PC-9 (cell line): ENCODE results near the gene SLC35F6. TPM values are rescaled to one million over a fixed set of nuclear protein-coding genes. Genes with fewer than 3 reads are reported as not detected.
A peak's percentile ranks its signal among the peaks of the same experiment; 100 is the strongest.
"Not testable (repeated sequence)": the region's sequence is repeated elsewhere in the genome, so short reads cannot be mapped to it uniquely, and the experiment has no call there.

Experiments used
- BruUV-seq: library from RNA; stranded (reverse); fragments of 400-500 nt; replicated peaks from 2 replicates; lab custom pipeline; 2021; lab: Mats Ljungman, UMichigan
- CTCF ChIA-PET: fragments of 300-600 bp; sonication (Branson Sonifier 250); formaldehyde crosslinking; loops from one replicate; lab custom pipeline; 2022; ENCODE audit warnings: antibody characterized with exemption; lab: Charles Lee
- POLR2A ChIA-PET: fragments of 300-600 bp; sonication (Branson Sonifier 250); formaldehyde crosslinking; loops from one replicate; lab custom pipeline; 2022; ENCODE audit warnings: antibody characterized with exemption; ENCODE audit not compliant: unreplicated experiment; lab: Charles Lee
- DNase-seq, 2 experiments: peaks; one replicate each; pipeline versions ENCODE4 v3.0.0 to v3.0.0-alpha.2; 2015 to 2022; ENCODE audit warnings: mixed read lengths in 1 of 2
- H2AFZ ChIP-seq: fragments of 200-600 bp; sonication (generic); 2 replicates; pipeline ENCODE4 v1.8.1; 2017; ENCODE audit warnings: antibody characterized with exemption
- H3F3A ChIP-seq: fragments of 200-600 bp; sonication (generic); 2 replicates; pipeline ENCODE4 v1.8.1; 2017; ENCODE audit warnings: antibody characterized with exemption, mild to moderate bottlenecking, low read depth; ENCODE audit not compliant: insufficient read depth
- H3K27ac ChIP-seq: fragments of 200-600 bp; sonication (generic); 2 replicates; pipeline ENCODE4 v1.6.1; 2016; ENCODE audit warnings: mixed run types
- H3K27me3 ChIP-seq: fragments of 200-600 bp; sonication (generic); 2 replicates; pipeline ENCODE4 v1.6.1; 2016; ENCODE audit warnings: low read depth, mixed run types; ENCODE audit not compliant: insufficient read depth
- H3K36me3 ChIP-seq: fragments of 200-600 bp; sonication (generic); 2 replicates; pipeline ENCODE4 v1.6.1; 2016; ENCODE audit warnings: low read depth, mixed run types
- H3K4me1 ChIP-seq: fragments of 200-600 bp; sonication (generic); replicated peaks from 2 replicates; pipeline ENCODE4 v1.6.1; 2016; ENCODE audit warnings: mixed run types; ENCODE audit not compliant: insufficient read depth
- H3K4me2 ChIP-seq: fragments of 200-600 bp; sonication (generic); 2 replicates; pipeline ENCODE4 v1.6.1; 2017; ENCODE audit warnings: mixed run types
- H3K4me3 ChIP-seq: fragments of 200-600 bp; sonication (generic); 2 replicates; pipeline ENCODE4 v1.6.1; 2016; ENCODE audit warnings: mixed run types
- H3K79me2 ChIP-seq: fragments of 200-600 bp; sonication (generic); 2 replicates; pipeline ENCODE4 v1.6.1; 2017; ENCODE audit warnings: low read depth, mixed run types
- H3K9me2 ChIP-seq: fragments of 200-600 bp; sonication (generic); 2 replicates; pipeline ENCODE4 v1.8.1; 2017; ENCODE audit warnings: mild to moderate bottlenecking; ENCODE audit not compliant: insufficient read depth
- H3K9me3 ChIP-seq: fragments of 200-600 bp; sonication (generic); 2 replicates; pipeline ENCODE4 v1.8.1; 2016; ENCODE audit warnings: low read depth; ENCODE audit not compliant: insufficient read depth
- H4K20me1 ChIP-seq: fragments of 200-600 bp; sonication (generic); 2 replicates; pipeline ENCODE4 v1.8.1; 2017; ENCODE audit not compliant: insufficient read depth
- CTCF ChIP-seq: fragments of 200-600 bp; sonication (generic); conservative IDR thresholded peaks from 2 replicates; pipeline ENCODE4 v1.6.1; 2017; ENCODE audit warnings: mixed run types, antibody characterized with exemption, mild to moderate bottlenecking, moderate library complexity
- EZH2 ChIP-seq: fragments of 200-600 bp; sonication (generic); IDR thresholded peaks from 2 replicates; pipeline ENCODE4 v1.8.0; 2017; ENCODE audit warnings: antibody characterized with exemption, low read depth
- intact Hi-C: fragments of 100-400 bp; cut with micrococcal nuclease; formaldehyde crosslinking; loops from one replicate; pipeline ENCODE4 v1.10.0; 2022; ENCODE audit not compliant: unreplicated experiment
- total RNA-seq: library from RNA; stranded (reverse); gene quantifications from 2 replicates; pipeline ENCODE4 v1.2.3, GENCODE V29; 2021

The SLC35F6 gene
- total RNA-seq, 1 experiment from 2014 or later: 39.1 TPM

- no peak for TF ChIP-seq EZH2
- no peak for TF ChIP-seq CTCF
- peak overlapping the region; percentile 70 for H3K4me2 ChIP-seq
- peak overlapping the region; percentile 21; the same call in 1 of the 2 replicates for H3K4me3 ChIP-seq
- no peaks in the 10 kb centered on the region for H3K27me3 ChIP-seq
- peak; percentile 85 to 99 for DNase-seq
- CTCF ChIA-PET: interaction anchor here (0.6 kb wide), 1 partner anchor 13 kb away, joined by 4 read pairs; no protein-coding TSS in a partner anchor
- POLR2A ChIA-PET: no interaction called here
- peaks cover 54% of the 10 kb centered on the region for H3K4me1 ChIP-seq
- peak overlapping the region; percentile 98 for H3K27ac ChIP-seq
- intact Hi-C loops: loop anchor here (2.0 to 10.0 kb wide), 2 partner anchors 27 to 257 kb away; no protein-coding TSS in a partner anchor
- H3F3A ChIP-seq: peaks cover 31% of the 10 kb centered on the region
- H2AFZ ChIP-seq: peak overlapping the region; percentile 48
- H3K79me2 ChIP-seq: no peaks in the 10 kb centered on the region
- no peaks in the 10 kb centered on the region for H3K9me2 ChIP-seq
- TSS peak; percentile 98 for BruUV-seq
- H3K9me3 ChIP-seq: no peaks in the 10 kb centered on the region
- no peaks in the 10 kb centered on the region for H4K20me1 ChIP-seq
- H3K36me3 ChIP-seq: no peaks in the 10 kb centered on the region
Measured at GRCh38 chr2:26757873-26758789, 6.0 kb upstream of the SLC35F6 start.

GRCh38 chr2:26758790-26759321 lies 5.2 kb upstream of the SLC35F6 start:
- Histone ChIP-seq H3K36me3 (no peaks in the 10 kb centered on the region), H2AFZ (peak overlapping the region; percentile 48), H3F3A (peaks cover 31% of the 10 kb centered on the region), H3K27me3 (no peaks in the 10 kb centered on the region), H3K4me3 (peak overlapping the region; percentile 21; the same call in 1 of the 2 replicates), H4K20me1 (no peaks in the 10 kb centered on the region), H3K9me2 (no peaks in the 10 kb centered on the region), H3K79me2 (0 out of 2 replicates have a peak, but pooled peaks cover 3% of the 10 kb centered on the region), H3K4me2 (peak overlapping the region; percentile 70), H3K4me1 (peaks cover 55% of the 10 kb centered on the region), H3K9me3 (no peaks in the 10 kb centered on the region), H3K27ac (peak overlapping the region; percentile 98)
- TF ChIP-seq EZH2 (no peak), CTCF (no peak)
- BruUV-seq: no TSS peak
- intact Hi-C loops: loop anchor here (2.0 to 10.0 kb wide), 2 partner anchors 26 to 256 kb away; no protein-coding TSS in a partner anchor
- ChIA-PET CTCF (interaction anchor here (0.6 kb wide), 1 partner anchor 14 kb away, joined by 4 read pairs; no protein-coding TSS in a partner anchor), POLR2A (interaction anchor here (0.6 kb wide), 1 partner anchor 627 kb away, joined by 4 read pairs; no protein-coding TSS in a partner anchor)
- no peak for DNase-seq

- Histone ChIP-seq H3K9me3 (no peaks in the 10 kb centered on the region), H3K79me2 (peaks cover 11% of the 10 kb centered on the region), H3K9me2 (no peaks in the 10 kb centered on the region), H3K4me2 (peak overlapping the region; percentile 70; the same call in 1 of the 2 replicates), H3K4me1 (peaks cover 48% of the 10 kb centered on the region), H2AFZ (no peak overlapping the region), H3K4me3 (no peak overlapping the region), H3F3A (peaks cover 31% of the 10 kb centered on the region), H3K36me3 (no peaks in the 10 kb centered on the region), H3K27ac (peak overlapping the region; percentile 98), H4K20me1 (no peaks in the 10 kb centered on the region), H3K27me3 (no peaks in the 10 kb centered on the region)
- CTCF ChIA-PET: no interaction called here
- intact Hi-C loops: loop anchor here (2.0 to 10.0 kb wide), 2 partner anchors 25 to 255 kb away; no protein-coding TSS in a partner anchor
- TF ChIP-seq CTCF: no peak
- TF ChIP-seq EZH2: no peak
- DNase-seq: no peak
- POLR2A ChIA-PET: no interaction called here
- BruUV-seq: no TSS peak
Measured at GRCh38 chr2:26759845-26760244, 4.2 kb upstream of the SLC35F6 start.

- H3K36me3 ChIP-seq, H4K20me1 ChIP-seq, DNase-seq, H3K4me2 ChIP-seq, H3K4me3 ChIP-seq, POLR2A ChIA-PET, H2AFZ ChIP-seq, BruUV-seq, intact Hi-C loops, CTCF ChIA-PET, H3K9me3 ChIP-seq, H3K27ac ChIP-seq, H3K27me3 ChIP-seq, H3K9me2 ChIP-seq: not testable (repeated sequence)
- Histone ChIP-seq H3F3A (peaks cover 25% of the 10 kb centered on the region), H3K4me1 (peaks cover 55% of the 10 kb centered on the region), H3K79me2 (peaks cover 22% of the 10 kb centered on the region)
Measured at GRCh38 chr2:26760991-26761390, 3.1 kb upstream of the SLC35F6 start.
